ENCODE data around the gene DUOXA1.

DUOXA1 gene

DNA sequence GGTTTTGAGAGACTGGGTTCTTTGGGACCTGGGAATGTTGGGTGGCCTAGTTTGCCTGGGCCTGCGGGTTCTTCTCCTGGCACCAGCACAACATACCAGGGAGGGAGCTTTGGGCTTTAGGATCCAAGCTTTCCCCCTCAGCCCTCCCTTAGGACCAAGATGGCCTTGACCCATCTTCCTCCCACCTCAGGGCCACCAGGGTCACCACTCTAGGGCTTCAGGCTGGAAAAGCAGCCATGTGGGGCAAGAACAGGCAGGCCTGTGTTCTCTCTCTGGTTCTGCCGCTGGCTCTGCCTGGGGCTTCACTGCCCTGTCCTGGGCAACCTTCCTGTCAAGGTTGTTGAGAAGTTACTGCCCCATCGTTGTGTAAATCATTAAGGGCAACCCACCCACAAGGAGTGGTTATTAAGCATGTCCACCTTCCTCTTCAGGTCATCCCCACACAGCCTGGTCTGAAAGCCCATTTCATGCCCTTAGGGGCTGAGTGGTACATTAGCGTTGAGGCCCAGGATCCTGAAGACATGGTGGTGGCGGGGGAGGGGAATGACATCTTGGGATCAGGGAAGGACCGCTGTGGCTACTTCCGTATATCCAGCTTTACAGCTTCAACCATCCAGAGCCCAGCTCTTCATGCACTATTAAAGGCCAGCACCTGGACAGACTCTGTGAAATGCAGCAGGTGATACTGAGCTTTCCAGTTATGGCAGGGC lies 767 bp upstream of the DUOXA1 start:
- DNase-seq = no peak

DNA sequence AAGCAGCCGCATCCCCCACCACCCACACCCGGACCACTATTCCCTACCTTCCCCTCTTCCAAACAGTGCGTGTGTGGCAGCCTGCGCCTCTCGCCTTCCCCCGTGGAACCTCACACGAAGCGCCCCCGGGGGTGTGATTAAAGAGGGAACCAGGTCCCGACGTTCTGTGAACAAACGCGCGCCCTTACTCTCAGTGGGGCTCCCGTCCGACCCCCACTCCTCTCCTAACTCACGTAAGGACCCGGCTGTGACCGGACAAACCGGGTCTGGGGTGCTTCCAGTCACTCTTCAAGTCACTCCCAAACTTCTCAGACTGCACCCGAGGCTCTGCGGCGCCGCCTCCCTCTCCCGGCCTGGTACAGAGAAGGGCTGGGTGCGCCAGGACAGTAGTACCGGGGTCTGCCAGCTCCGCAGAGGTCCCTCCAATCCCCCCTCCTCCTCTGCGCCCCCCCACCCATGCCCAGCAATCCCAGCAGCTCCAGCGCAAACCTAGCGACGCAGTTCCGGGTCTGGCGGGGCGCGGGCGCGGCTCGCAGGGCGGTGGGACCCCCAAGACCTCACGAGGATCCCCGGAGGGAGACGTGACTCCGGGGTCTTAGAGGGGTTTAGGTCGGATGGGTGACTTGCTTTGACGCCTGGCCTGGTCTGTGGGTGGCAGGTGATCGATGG lies 574 bp downstream of the DUOXA1 start:
- DNase-seq = no peak

DNA sequence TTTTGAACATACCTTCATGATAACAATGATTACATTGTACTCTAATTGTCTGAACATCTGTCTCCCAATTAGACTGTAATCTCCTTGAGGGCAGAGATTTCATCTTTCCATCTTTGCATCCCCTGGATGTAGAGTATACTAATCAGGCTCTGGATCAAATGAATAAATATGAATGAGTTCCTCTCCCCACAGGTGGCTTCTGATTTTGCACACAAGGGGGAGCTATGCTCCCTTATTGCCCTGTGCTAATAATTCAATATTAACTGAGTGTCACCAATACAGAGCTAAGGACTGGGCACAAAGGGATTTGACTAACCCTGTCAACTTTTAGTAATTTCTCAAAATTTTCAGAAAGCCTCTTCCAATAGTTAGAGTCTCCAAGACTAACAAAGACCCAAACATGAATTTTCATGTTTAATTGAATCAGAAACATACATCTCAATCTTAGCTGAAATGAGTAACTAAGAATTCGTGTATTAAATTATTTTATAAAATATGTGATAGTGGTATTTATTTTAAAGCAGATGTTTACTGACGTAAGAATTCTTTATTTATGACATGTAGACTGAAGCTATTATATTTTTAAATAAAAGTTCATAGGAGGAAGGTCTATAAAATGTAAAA lies 3.0 kb downstream of the DUOXA1 start:
- DNase-seq = no peak

DNA sequence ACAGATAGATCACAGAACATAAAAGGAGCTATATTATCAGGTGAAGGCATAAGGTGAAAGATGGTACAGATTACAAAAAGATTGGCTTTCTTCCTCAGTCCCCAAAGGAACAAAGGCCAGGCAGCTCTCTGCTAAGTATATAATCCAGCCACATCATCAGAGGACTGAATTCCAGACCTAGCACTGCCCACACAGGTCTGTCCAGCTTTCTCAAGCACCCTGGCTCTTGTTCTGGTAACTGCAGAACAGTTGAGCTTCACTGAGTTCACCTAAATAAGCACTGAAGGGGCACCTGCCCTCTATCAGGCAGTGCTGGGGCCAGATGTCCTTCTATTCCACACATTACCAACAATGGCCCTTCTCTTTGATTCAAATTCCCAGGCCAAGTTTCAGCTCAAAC lies 6.3 kb downstream of the DUOXA1 start:
- no peak for DNase-seq

DNA sequence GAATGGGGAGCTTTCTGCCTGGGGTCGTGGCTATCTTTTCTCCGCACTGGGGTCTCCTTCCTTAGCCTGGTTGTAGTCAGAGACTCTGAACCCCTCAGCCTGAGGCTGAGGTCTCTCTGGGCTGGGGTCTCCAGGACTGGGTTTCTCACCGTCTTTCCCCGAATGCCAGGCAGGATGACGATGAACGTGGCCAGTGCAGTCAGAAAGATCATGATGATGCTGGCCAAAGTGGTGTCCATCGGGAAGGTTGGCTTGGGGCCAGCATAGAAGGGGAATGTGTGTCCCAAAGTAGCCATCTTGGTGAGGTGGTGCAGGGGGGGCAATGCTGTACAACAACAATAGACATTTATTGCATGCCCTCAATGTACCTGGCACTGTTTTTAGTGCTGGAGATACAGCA lies 7.0 kb downstream of the DUOXA1 start:
- DNase-seq = no peak

DNA sequence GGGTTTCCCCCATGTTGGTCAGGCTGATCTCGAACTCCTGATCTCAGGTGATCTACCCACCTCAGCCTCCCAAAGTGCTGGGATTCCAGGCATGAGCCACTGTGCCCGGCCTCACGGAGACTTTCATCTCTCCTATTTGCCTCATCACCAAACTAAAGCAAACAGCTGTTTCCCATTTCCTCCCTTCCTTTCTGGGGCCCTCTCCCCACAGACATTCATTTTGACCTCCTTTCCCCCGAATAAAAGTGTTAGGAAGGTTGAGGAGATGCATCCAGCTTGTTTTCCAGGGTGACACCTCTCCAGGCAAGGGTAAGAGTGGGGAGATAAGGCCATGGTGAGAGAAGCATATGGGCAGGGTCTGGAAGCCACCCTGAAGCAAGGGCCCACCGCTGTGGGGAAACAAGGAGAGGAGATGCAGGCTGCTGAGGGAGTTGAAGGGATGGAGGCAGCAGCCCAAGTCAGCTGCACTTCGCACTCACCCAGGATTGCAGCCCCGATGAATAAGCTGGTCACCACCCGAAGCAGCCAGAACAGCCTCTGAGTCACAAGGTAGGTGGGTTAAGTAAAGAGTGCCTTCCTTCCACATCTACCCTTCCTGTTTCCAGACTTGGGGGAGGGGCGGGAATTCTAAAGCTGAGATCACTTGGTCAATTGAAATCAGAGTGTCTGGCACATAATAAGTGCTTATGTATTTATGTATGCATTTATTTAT lies 7.8 kb downstream of the DUOXA1 start:
- no peak for DNase-seq

DNA sequence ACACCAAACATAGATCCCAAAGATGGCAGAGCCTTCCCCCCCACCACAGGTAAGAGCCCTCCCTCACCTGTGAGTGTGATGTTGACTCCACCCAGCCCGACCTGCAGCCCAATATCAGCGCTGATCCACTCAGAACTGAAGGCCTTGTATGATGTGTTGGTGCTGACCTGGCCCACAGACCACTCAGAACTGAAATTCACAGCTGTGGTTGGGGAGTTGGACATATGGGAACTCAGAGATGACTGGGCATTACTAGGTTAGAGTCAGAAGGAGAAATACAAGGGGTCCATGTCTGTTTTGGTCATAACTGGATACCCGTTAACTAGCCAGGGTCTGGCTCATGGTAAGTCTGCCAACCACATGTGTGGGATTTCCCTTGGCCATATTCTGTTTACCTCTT lies 8.7 kb downstream of the DUOXA1 start:
- no peak for DNase-seq

DNA sequence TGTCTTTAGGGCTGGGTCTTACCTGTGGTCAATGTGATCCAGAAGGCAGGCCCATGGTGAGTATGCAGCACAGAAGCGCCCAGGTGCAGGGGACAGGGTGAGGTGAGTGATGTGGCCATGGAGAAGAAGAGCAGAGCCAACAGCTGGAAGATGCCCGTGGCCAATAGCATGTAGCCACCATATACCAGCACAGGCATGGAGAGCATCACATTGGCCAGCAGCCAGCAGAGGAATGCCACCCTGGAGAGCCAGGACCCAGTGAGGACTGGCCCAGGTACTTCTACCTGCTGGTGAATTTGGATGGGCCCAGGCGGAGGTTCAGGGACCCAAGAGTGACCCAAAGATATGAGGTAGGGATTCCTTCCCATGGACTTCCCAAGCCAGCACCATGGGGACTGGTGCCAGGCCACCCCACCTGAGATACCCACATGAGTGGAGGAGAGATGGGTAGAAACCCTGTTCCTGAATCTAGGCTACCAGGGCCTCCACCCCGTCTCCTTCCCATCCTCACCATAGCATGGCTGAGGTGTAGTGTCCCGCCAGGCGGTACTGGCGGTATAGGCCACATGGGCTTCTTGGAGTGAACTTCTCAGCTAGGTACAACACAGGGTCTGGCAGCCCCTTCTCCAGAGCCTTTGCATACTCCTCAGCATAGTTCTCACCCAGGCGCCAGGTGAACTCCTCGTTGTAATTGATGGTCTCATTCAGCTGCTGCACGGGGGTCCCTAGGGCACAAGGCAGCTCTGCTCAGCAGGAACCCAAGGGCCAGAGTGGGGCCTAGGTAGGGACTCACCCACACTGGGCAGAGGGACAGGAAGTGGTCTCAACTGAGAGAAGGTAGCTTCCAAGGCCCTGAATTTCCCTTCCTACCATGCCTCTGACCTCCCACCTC lies 9.4 kb downstream of the DUOXA1 start:
- no peak for DNase-seq

DNA sequence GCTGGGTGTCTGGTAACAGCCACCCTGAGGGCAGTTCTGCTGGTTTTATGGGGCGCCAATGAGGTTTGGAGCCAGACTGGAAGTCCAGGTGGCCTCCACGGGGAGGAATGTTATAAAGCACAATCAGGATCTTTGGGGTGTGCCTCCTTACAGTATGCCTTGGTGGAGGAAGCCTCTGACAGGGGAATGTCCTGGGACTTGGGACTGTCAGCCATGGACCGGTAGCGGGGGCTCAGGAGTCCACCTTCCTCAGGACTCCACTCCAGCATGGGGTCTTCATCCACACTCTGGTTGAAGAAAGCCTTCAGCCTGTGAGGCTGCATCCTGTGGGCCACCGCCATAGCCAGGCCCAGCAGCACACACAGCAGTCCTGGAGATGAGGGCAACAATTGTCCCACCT lies 10.7 kb downstream of the DUOXA1 start:
- no peak for DNase-seq

DNA sequence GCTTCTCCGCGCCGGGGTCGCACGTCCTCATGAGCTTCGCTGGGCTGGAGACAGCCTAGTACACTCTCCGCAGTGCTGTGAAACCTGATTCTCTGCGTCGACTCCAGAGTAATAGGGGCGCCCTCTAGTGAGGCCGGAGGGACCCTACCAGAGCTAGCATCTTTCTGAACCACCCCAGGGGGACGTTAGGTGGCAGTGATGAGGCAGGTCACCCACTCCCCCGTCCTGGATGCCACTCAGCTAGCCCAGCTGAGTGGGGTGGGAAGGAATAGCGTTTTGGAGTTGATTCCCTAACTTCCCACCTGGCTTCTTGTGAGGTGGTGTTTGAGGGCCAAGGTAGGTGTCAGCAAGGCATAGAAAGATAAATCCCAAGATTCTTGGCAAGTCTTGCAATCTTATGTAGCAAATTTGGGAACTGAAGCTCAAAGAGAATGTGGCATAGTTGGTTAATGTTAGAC lies 11.5 kb downstream of the DUOXA1 start:
- DNase-seq = peak in 12 of 14 donors; percentile 51 to 85 (median 79)

DNA sequence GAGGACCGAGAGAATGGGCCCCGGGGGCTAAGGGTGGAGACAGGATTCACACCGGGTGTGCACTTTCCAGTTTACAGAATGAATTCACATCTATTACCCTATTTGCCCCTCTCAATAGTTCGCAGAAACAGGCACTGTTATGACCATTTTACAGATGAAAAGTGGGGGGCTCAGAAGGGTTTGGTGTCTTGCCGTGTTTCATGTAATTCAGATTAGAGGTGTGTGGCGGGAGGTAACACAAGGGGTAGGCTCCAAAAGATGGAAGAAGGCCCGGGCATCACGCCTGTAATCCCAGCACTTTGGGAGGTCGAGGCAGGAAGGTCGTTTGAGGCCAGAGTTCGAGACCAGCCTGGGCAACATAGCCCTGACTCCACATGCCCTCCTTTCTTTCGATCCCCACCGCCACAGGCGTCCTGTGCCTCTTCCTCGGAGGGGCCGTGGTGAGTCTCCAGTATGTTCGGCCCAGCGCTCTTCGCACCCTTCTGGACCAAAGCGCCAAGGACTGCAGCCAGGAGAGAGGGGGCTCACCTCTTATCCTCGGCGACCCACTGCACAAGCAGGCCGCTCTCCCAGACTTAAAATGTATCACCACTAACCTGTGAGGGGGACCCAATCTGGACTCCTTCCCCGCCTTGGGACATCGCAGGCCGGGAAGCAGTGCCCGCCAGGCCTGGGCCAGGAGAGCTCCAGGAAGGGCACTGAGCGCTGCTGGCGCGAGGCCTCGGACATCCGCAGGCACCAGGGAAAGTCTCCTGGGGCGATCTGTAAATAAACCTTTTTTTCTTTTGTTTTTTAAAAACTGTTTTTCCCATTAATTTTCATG lies 12.2 kb downstream of the DUOXA1 start:
- no peak for DNase-seq

DNA sequence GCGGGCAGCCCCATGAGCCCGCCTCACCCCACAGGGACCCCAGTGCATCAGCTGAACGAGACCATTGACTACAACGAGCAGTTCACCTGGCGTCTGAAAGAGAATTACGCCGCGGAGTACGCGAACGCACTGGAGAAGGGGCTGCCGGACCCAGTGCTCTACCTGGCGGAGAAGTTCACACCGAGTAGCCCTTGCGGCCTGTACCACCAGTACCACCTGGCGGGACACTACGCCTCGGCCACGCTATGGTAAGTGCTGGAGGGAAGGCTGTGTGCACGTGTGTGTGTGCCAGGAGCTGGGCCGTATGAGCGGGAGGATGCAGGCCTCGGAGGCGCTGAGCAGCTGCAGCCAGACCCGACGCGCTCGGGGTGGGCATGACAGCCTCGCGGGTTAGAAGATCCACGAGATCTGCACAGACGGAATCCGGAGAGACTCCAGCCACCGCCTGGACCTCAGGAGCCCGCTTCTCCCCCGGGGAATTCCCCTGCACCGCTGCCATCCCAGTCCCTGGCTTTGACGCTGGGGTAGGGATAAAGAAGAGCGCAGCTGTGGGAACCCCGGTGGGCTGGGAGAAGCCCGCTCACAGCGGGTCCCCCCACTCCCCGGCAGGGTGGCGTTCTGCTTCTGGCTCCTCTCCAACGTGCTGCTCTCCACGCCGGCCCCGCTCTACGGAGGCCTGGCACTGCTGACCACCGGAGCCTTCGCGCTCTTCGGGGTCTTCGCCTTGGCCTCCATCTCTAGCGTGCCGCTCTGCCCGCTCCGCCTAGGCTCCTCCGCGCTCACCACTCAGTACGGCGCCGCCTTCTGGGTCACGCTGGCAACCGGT lies 13.0 kb downstream of the DUOXA1 start:
- peak in 1 of 14 donors; percentile 1 for DNase-seq

DNA sequence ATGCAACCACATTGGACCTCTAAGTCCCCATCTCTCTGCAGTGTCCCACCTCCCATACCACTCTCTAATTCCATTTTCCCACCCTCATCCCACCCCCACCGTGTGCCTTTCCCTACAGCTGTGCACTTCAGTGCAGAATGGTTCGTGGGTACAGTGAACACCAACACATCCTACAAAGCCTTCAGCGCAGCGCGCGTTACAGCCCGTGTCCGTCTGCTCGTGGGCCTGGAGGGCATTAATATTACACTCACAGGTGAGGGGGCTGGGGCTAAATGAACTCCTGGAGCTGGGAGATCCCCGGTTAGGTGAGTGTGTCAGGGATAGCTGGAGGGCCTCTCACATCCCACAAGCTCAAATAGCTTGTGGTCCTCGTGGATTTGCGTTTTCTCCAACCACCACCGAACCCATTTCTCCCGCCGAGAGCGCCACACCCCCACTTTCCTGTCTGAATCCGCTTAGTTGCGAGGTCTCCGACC lies 13.6 kb downstream of the DUOXA1 start:
- DNase-seq = no peak

DNA sequence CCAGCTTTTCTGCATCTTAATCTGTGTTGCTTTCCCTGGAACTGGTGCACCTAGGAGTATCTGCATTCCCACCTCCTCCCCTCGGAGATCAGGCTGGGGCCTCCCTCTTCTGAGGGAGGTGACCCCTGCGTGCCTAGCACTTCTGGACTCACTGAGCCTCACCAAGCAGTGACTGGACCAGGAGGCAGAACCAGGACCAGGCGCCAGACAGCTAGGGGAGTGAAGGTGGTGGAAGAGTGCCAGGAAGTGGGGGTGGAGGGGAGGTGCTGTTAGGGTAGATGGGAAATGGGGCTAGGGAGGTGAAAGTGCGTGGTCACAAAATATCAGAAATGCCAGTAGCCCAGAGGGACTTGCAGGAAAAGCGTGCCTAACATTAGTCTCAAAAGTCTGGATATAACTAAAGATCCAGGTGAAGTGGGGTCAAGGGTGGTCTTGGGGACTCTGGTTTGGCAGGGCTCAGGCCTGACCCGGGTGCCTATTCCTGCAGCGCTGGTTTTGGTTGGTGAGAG lies 14.3 kb downstream of the DUOXA1 start:
- DNase-seq = no peak

DNA sequence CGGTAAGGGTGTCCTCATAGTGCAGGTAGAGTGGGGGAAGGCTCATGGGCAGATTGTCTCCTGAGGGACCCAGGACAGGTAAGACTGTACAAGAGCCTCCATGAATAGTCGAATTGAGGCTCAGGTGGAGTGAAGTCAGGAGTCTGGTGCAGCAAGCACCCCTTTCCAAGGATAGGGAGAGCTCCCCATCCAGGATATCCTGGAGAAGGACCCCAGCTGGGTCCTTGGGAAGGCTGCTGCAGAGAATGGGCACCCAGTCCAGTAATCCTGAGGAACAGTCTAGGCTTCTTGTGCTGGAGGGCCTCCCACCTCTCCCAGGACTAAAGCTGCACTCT lies 15.0 kb downstream of the DUOXA1 start:
- DNase-seq = no peak

DNA sequence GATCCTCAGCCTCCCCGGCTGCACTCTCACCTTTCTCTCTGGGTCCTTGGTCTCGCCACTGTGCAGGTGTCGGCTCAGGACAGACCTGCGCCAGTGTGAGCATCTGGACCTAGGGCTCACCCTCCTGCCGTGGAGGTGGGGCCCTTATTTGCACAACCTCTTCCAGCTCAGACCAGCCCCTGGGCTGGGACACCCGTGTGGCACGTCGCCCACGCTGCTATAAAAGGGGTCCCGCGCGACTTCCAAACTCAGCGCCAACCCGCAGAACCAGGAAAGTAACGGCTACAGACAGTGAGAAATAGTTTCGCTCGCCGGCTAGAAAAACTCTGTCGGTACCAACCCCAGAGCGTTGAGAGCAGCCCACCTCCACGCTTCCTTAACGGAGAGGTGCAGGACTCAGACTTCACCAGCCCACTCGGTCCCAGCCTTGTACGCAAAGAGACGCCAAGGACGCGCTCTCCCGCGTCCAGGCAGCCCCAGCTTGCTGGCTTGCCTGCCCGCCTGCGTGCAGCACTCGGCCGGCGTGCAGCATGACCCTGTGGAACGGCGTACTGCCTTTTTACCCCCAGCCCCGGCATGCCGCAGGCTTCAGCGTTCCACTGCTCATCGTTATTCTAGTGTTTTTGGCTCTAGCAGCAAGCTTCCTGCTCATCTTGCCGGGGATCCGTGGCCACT lies 15.5 kb downstream of the DUOXA1 start, which contains the start of the genes DUOX2 and DUOXA2:
Gene DUOX2 (minus strand): TSS at position 97 of the 675 bp plus-strand sequence. CDS start 761 bp downstream, outside the sequence.
Gene DUOXA2 (plus strand): TSS at position 251 of the 675 bp plus-strand sequence. CDS start 280 bp downstream, at position 531.
- DNase-seq = no peak

DNA sequence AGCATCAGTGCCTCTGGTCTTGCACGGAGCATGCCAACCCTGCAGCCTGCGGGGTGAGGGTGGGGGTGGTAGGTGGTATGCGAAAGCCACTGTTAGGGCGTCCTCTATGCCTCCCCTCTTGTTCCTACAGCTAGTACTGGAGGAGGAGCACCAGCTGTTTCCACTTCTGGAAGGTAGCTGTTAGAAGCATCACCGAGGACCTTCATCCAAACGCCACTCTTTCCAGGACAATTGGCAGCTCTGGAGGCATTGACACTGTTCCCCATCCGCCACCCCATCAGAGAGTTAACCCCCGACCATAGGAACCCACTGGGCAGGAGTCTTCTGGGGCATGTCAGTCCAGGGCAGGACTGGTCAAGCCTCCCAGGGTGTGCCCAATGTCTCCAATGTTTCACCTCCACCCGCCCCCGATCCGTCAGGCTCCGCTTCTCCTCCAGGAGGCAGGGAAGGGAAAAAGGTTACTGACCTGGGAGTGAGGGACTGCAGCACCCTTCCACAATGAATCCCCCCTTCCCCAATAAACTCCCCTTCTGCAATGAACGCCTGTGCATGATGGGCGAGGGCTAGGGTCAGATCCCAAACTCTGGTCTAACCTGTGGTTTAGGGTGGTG lies 16.2 kb downstream of the DUOXA1 start:
- no peak for DNase-seq

DNA sequence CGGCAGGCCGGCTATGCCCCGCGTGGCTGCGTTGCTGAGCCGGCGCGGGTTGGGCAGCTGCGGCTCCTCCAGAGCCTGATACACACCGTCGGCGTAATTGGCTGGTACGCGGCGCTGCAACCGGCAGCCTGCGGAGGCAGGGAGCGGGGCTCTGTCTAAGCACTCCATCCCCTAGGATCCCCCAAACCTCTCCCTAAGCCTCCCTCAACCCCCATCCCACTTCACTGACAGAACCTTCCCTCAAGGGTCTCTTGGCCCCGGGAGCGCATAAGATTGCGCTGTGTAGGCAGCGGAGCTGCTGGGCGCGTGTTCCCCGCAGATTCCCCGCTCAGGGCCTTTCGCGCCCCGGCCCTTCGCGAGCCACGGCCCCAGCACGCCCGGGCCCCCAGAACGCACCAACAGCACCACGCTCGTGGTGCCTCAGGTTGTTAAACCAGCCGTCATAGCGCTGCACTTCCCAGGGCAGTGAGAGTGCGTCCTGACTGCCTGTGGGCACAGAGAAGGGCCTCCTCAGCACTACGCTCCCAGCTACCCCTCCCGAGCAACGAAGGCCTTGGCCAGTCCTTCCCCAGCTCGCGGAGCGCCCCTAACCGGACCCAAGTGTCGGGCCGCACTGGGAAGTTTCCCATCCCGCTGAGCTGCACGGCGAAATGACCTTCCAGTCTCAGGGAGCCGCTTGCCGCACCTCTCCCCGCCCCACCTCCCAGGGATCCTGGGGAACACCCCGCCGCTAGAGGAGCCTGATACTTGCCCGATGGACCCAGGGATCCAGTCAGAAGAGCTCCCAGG lies 16.9 kb downstream of the DUOXA1 start:
- no peak for DNase-seq

All from C1 segment of cervical spinal cord (tissue), 14 donors.